ENCODE data around the gene LMF1. TPM values are rescaled to one million over a fixed set of nuclear protein-coding genes. Genes with fewer than 3 reads are reported as not detected.
"Not testable (repeated sequence)": the region's sequence is repeated elsewhere in the genome, so short reads cannot be mapped to it uniquely, and the experiment has no call there.

LMF1 gene
- total and polyA plus RNA-seq, 2 of the 4 experiments (the other 2 are of a cell fraction), result 7.7 to 13.1 TPM

- no peak overlapping the region for H3K23ac ChIP-seq (ENCODE audit: low read depth, low read length)
- in situ Hi-C loops (cut with MboI; ENCODE audit: low sequenced_read_pairs) (no loop called here), dilution Hi-C loops (cut with HindIII; ENCODE audit: low sequenced_read_pairs, unreplicated experiment) (no loop called here), intact Hi-C loops (cut with micrococcal nuclease) (no loop called here)
- no peak overlapping the region for H3K4me2 ChIP-seq (ENCODE audit: low read depth, low read length)
- H3K4ac ChIP-seq (ENCODE audit: low read depth, low read length), result no peak overlapping the region
- H3K4me1 ChIP-seq (ENCODE audit: control insufficient read depth, insufficient read depth, low read length), result peaks cover 3% of the 10 kb centered on the region; the same call in 1 of the 2 replicates
- no peak overlapping the region for H2BK15ac ChIP-seq (ENCODE audit: low read depth, low read length)
- H3K18ac ChIP-seq (ENCODE audit: low read depth, low read length), result no peak overlapping the region
- no peaks in the 10 kb centered on the region for H3K79me1 ChIP-seq (ENCODE audit: low read depth in 1 of 2, low read length in 2 of 2)
- H4K91ac ChIP-seq (ENCODE audit: insufficient read depth, low read depth, low read length), result no peak overlapping the region
- no peak overlapping the region for H2BK20ac ChIP-seq (ENCODE audit: low read depth, low read length)
- no peak overlapping the region for H3K14ac ChIP-seq (replicated peaks; ENCODE audit: low read depth, low read length)
- H2BK5ac ChIP-seq (ENCODE audit: low read depth, low read length, poor library complexity, severe bottlenecking), result no peak overlapping the region
- H3K9ac ChIP-seq (ENCODE audit: low read depth, low read length), result no peak overlapping the region
- ChIA-PET POLR2A (ENCODE audit: unreplicated experiment) (no interaction called here), CTCF (no interaction called here)
- H3K27me3 ChIP-seq (ENCODE audit: control insufficient read depth, insufficient read depth, low read length), result no peaks in the 10 kb centered on the region; the same call in 1 of the 2 replicates
- peaks cover 10% of the 10 kb centered on the region for H3K9me3 ChIP-seq (ENCODE audit: control insufficient read depth, insufficient read depth, low read length)
- no peak overlapping the region for H2BK120ac ChIP-seq (ENCODE audit: low read depth, low read length)
- DNase-seq (no peak), ATAC-seq (ENCODE audit: low read depth) (no peak)
- H3K27ac ChIP-seq (ENCODE audit: insufficient read depth, low read length), result no peak overlapping the region
- no peak overlapping the region for H4K8ac ChIP-seq (ENCODE audit: low read depth in 2 of 2, low read length in 2 of 2)
- no peak overlapping the region for H3K4me3 ChIP-seq (ENCODE audit: insufficient read depth, low read depth, low read length)
- WGBS, 2 experiments (ENCODE audit: extremely low coverage in 2 of 2, insufficient read length in 1 of 2), result 77% methylated on average over 12 of the region's 24 CpGs; no CpG with 5 or more reads in 1 of the 2 experiments
- peaks cover 5% of the 10 kb centered on the region for H3K36me3 ChIP-seq (ENCODE audit: control insufficient read depth, insufficient read depth, low read length)
- H2AFZ ChIP-seq (replicated peaks; ENCODE audit: low read length, poor library complexity), result no peak overlapping the region
- BruUV-seq (replicated peaks), result no TSS peak
- H4K20me1 ChIP-seq (ENCODE audit: insufficient read depth, low read length), result no peaks in the 10 kb centered on the region; the same call in 1 of the 2 replicates
- H3K56ac ChIP-seq (ENCODE audit: extremely low read depth, insufficient read depth, low read length), result no peak overlapping the region
- no peak overlapping the region for H2AK9ac ChIP-seq (replicated peaks; ENCODE audit: low read depth, low read length, poor library complexity)
- TF ChIP-seq FOS (IDR thresholded peaks at IDR 0.05; ENCODE audit: low read depth, low read length), result no peak
- TF ChIP-seq RAD21 (IDR thresholded peaks at IDR 0.05; ENCODE audit: low read length), result no peak
- TF ChIP-seq POLR2A (IDR thresholded peaks at IDR 0.05; ENCODE audit: low read depth, low read length), result no peak
- no peak for TF ChIP-seq RFX5 (IDR thresholded peaks at IDR 0.05; ENCODE audit: low read depth, low read length)
- H3K9me1 ChIP-seq (ENCODE audit: insufficient read depth, low read length), result no peaks in the 10 kb centered on the region
- no peak overlapping the region for H4K5ac ChIP-seq (ENCODE audit: low read depth, low read length)
- H2AK5ac ChIP-seq (ENCODE audit: low read depth, low read length), result no peak overlapping the region
Measured at GRCh38 chr16:888901-889570, 81.7 kb downstream of the LMF1 start.

GRCh38 chr16:888456-888855 is 82.3 kb downstream of the LMF1 start:
- H4K8ac ChIP-seq (ENCODE audit: low read depth in 2 of 2, low read length in 2 of 2); H3K36me3 ChIP-seq (ENCODE audit: control insufficient read depth, insufficient read depth, low read length); H3K4ac ChIP-seq (ENCODE audit: low read depth, low read length); dilution Hi-C loops (cut with HindIII; ENCODE audit: low sequenced_read_pairs, unreplicated experiment); H2BK15ac ChIP-seq (ENCODE audit: low read depth, low read length); POLR2A ChIA-PET (ENCODE audit: unreplicated experiment); H3K4me1 ChIP-seq (ENCODE audit: control insufficient read depth, insufficient read depth, low read length); H2AK5ac ChIP-seq (ENCODE audit: low read depth, low read length); in situ Hi-C loops (cut with MboI; ENCODE audit: low sequenced_read_pairs); H3K14ac ChIP-seq (replicated peaks; ENCODE audit: low read depth, low read length); ATAC-seq (ENCODE audit: low read depth); H3K23ac ChIP-seq (ENCODE audit: low read depth, low read length); H2BK20ac ChIP-seq (ENCODE audit: low read depth, low read length); H4K91ac ChIP-seq (ENCODE audit: insufficient read depth, low read depth, low read length); BruUV-seq (replicated peaks); intact Hi-C loops (cut with micrococcal nuclease); H3K9ac ChIP-seq (ENCODE audit: low read depth, low read length); CTCF ChIA-PET; H4K5ac ChIP-seq (ENCODE audit: low read depth, low read length); H2AFZ ChIP-seq (replicated peaks; ENCODE audit: low read length, poor library complexity); H3K9me1 ChIP-seq (ENCODE audit: insufficient read depth, low read length); H4K20me1 ChIP-seq (ENCODE audit: insufficient read depth, low read length); H2BK5ac ChIP-seq (ENCODE audit: low read depth, low read length, poor library complexity, severe bottlenecking); H3K56ac ChIP-seq (ENCODE audit: extremely low read depth, insufficient read depth, low read length); H3K27me3 ChIP-seq (ENCODE audit: control insufficient read depth, insufficient read depth, low read length); H3K27ac ChIP-seq (ENCODE audit: insufficient read depth, low read length); H3K4me2 ChIP-seq (ENCODE audit: low read depth, low read length); H3K79me1 ChIP-seq (ENCODE audit: low read depth in 1 of 2, low read length in 2 of 2); H3K4me3 ChIP-seq (ENCODE audit: insufficient read depth, low read depth, low read length); DNase-seq; H2AK9ac ChIP-seq (replicated peaks; ENCODE audit: low read depth, low read length, poor library complexity); H2BK120ac ChIP-seq (ENCODE audit: low read depth, low read length); H3K18ac ChIP-seq (ENCODE audit: low read depth, low read length): not testable (repeated sequence)
- WGBS, 2 experiments (ENCODE audit: extremely low coverage in 2 of 2, insufficient read length in 1 of 2), result 80% methylated on average over 1 of the region's 15 CpGs; no CpG with 5 or more reads in 1 of the 2 experiments
- H3K9me3 ChIP-seq (ENCODE audit: control insufficient read depth, insufficient read depth, low read length), result peaks cover 14% of the 10 kb centered on the region
